GM18505 (cell line): ENCODE results near the gene TTC28.
"Not testable (repeated sequence)": the region's sequence is repeated elsewhere in the genome, so short reads cannot be mapped to it uniquely, and the experiment has no call there.

Experiments used
- ATAC-seq: cut with Tn5 transposase; IDR thresholded peaks from one replicate; pipeline ENCODE4 v1.9.1; 2021; ENCODE audit not compliant: unreplicated experiment
- POLR2A ChIP-seq: IDR thresholded peaks from 4 replicates; pipeline ENCODE4 v1.6.1; 2011; ENCODE audit warnings: borderline replicate concordance; ENCODE audit not compliant: insufficient read depth, insufficient read length; ENCODE audit errors: extremely low read depth

Gene TTC28

GRCh38 chr22:28097627-28098026 lies 582.0 kb downstream of the TTC28 start:
- no peak for ATAC-seq

GRCh38 chr22:28096161-28096560 lies 583.5 kb downstream of the TTC28 start:
- no peak for ATAC-seq
- TF ChIP-seq POLR2A = no peak

More at GRCh38 chr22:28097627-28098026, 582.0 kb downstream of the TTC28 start:
- TF ChIP-seq POLR2A = no peak

- no peak for ATAC-seq
Measured at GRCh38 chr22:28095316-28096095, 584.1 kb downstream of the TTC28 start.

GRCh38 chr22:28094771-28095170 lies 584.9 kb downstream of the TTC28 start:
- TF ChIP-seq POLR2A = no peak
- no peak for ATAC-seq

More at GRCh38 chr22:28095316-28096095, 584.1 kb downstream of the TTC28 start:
- TF ChIP-seq POLR2A = no peak

GRCh38 chr22:28093711-28094110 lies 585.9 kb downstream of the TTC28 start:
- ATAC-seq = no peak
- no peak for TF ChIP-seq POLR2A

GRCh38 chr22:28091486-28091885 lies 588.2 kb downstream of the TTC28 start:
- no peak for TF ChIP-seq POLR2A
- ATAC-seq = no peak

DNA sequence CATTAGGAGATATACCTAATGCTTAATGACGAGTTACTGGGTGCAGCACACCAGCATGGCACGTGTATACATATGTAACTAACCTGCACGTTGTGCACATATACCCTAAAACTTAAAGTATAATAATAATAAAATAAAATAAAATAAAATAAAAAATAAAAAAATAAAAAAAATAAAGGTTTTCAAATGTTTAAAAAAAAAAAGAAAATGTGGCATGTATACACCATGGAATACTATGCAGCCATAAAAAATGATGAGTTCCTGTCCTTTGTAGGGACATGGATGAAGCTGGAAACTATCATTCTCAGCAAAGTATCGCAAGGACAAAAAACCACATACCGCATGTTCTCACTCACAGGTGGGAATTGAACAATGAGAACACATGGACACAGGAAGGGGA lies 590.1 kb downstream of the TTC28 start:
- ATAC-seq = not testable (repeated sequence)

GRCh38 chr22:28077166-28077565 lies 602.5 kb downstream of the TTC28 start:
- no peak for TF ChIP-seq POLR2A
- ATAC-seq = no peak

DNA sequence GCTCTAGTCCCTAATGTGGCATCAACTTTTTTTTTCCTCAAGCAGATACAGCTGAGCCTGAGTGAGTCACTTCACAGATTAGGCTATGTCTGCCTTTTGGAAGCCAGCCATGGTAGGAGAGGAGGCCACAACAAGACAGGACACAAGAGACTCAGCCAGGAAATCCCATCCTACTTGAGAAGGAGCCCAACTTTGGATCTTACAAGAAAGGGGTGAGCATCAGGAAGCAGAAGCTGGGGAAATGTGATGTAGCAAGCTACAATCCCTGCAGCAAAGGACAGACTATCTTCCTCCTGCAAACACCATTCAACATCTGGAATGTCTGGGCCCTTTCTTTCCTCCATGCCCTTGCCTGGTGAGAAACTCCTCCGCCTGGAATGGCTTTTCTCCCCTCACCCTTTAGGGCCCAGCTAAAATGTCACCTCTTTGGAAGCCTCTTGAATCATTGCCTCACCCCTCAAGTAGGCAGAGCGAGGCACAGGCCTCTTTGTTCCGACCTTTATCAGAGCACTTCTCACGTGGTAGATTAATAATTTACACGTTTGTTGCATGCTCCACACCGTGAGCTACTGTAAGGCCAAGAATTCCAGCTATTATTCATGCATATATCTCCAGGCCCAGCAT lies 604.2 kb downstream of the TTC28 start:
- ATAC-seq = no peak
- TF ChIP-seq POLR2A = no peak

GRCh38 chr22:28074526-28074925 lies 605.1 kb downstream of the TTC28 start:
- no peak for ATAC-seq
- TF ChIP-seq POLR2A = no peak

- TF ChIP-seq POLR2A = no peak
- ATAC-seq = no peak
Measured at GRCh38 chr22:28072066-28072465, 607.6 kb downstream of the TTC28 start.

DNA sequence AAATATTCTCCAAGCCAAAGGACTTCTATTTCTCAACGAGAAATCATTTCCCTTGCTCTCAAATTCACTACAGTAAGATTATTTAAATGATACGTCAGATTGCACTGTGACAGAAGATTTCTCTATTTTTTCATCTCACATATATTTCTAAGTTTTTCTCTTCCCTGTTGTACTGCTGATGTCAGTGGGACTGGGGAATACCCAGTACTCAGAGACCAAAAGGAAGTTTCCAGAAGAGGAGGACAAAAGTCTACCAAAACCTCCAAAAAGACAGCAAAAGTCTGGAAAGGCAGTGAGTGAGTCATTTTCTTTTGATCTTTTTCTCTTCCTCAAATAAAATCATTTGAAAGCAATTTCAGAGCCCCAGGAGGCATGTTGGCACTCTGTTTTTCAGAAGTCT lies 610.8 kb downstream of the TTC28 start:
- no peak for TF ChIP-seq POLR2A
- no peak for ATAC-seq

GRCh38 chr22:28064920-28065319 lies 614.7 kb downstream of the TTC28 start:
- TF ChIP-seq POLR2A = no peak
- ATAC-seq = no peak

- no peak for ATAC-seq
- TF ChIP-seq POLR2A = no peak
Measured at GRCh38 chr22:28063656-28064055, 616.0 kb downstream of the TTC28 start.

GRCh38 chr22:28060594-28060993 lies 619.0 kb downstream of the TTC28 start:
- not testable (repeated sequence) for ATAC-seq

DNA sequence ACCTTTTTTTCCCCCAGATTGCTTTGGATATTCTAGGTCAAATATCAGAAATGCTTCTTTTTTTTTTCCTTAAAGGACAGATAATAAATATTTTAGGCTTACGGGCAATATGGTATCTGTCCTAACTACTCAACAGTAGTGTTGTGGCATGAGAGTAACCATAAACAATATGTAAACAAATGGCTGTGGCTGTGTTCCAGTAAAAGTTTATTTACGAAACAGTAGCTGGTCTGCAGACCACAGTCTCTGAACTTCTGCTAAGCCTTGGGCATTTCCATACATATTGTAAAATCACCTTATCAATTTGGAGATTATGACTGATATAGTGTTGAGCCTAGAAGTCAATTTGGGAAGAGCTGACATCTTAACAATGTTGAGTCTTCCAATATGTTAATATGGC lies 621.6 kb downstream of the TTC28 start:
- no peak for TF ChIP-seq POLR2A
- no peak for ATAC-seq
